COLO668 (cell line): ENCODE data around the gene LATS1.
"Not testable (repeated sequence)": the region's sequence is repeated elsewhere in the genome, so short reads cannot be mapped to it uniquely, and the experiment has no call there.

Experiments
- DNase-seq: peaks from one replicate; lab custom pipeline; 2025; ENCODE audit not compliant: unreplicated experiment; lab: John Stamatoyannopoulos, UW

The LATS1 gene

GRCh38 chr6:149672265-149672664 is 45.6 kb downstream of the LATS1 start:
- DNase-seq: not testable (repeated sequence)

- DNase-seq: no peak
These were observed 57.9 kb downstream of the LATS1 start for GRCh38 chr6:149660028-149660427.

GRCh38 chr6:149657441-149657840 is 60.5 kb downstream of the LATS1 start:
- DNase-seq: no peak

GRCh38 chr6:149651056-149651455 is 66.8 kb downstream of the LATS1 start:
- no peak for DNase-seq

GRCh38 chr6:149648148-149649145 is 69.5 kb downstream of the LATS1 start, which contains the start of gene KATNA1:
Gene KATNA1, minus strand, starts transcription at chr6:149648714. Its CDS starts 10,167 bp downstream, at chr6:149638547.
- peak; percentile 92 for DNase-seq

GRCh38 chr6:149646599-149646998 is 71.3 kb downstream of the LATS1 start:
- no peak for DNase-seq

GRCh38 chr6:149642829-149643580 is 74.9 kb downstream of the LATS1 start:
- no peak for DNase-seq

- DNase-seq: no peak
These were observed 81.8 kb downstream of the LATS1 start for GRCh38 chr6:149636124-149636523.

- no peak for DNase-seq
These were observed 83.6 kb downstream of the LATS1 start for GRCh38 chr6:149634315-149634714.

GRCh38 chr6:149628875-149629510 is 88.9 kb downstream of the LATS1 start:
- DNase-seq: no peak

GRCh38 chr6:149627672-149628071 is 90.2 kb downstream of the LATS1 start:
- DNase-seq: no peak

GRCh38 chr6:149615805-149616204 is 102.1 kb downstream of the LATS1 start:
- no peak for DNase-seq

GRCh38 chr6:149614337-149614736 is 103.6 kb downstream of the LATS1 start:
- no peak for DNase-seq

- no peak for DNase-seq
These were observed 109.4 kb downstream of the LATS1 start for GRCh38 chr6:149608381-149608982.
